WTC11 (cell line): ENCODE measurements around the gene RPS21.

Experiments
- ATF1 ChIP-seq: sonication (generic); formaldehyde crosslinking; IDR thresholded peaks from 2 replicates; pipeline ENCODE4 v1.8.1; 2023; ENCODE audit warnings: mild to moderate bottlenecking, moderate library complexity, missing genetic modification reagents
- CTCF ChIP-seq: fragments of 200-600 bp; IDR thresholded peaks from 2 replicates; pipeline ENCODE4 v1.8.0; 2022; ENCODE audit warnings: antibody characterized with exemption
- ERG ChIP-seq: fragments of 250-450 bp; sonication (Bioruptor Pico); IDR thresholded peaks from 2 replicates; pipeline ENCODE4 v1.8.0; 2021; ENCODE audit warnings: mild to moderate bottlenecking
- ETV6 ChIP-seq: sonication (generic); formaldehyde crosslinking; IDR thresholded peaks from 2 replicates; pipeline ENCODE4 v1.8.1; 2022; ENCODE audit warnings: mild to moderate bottlenecking, missing genetic modification reagents
- MYBL2 ChIP-seq: sonication (generic); formaldehyde crosslinking; IDR thresholded peaks from 2 replicates; pipeline ENCODE4 v1.8.1; 2023; ENCODE audit warnings: mild to moderate bottlenecking, moderate library complexity, missing genetic modification reagents
- NR2C2 ChIP-seq: sonication (generic); formaldehyde crosslinking; IDR thresholded peaks from 2 replicates; pipeline ENCODE4 v1.8.0; 2022; ENCODE audit warnings: mild to moderate bottlenecking, missing genetic modification reagents
- SMAD3 ChIP-seq: sonication (generic); formaldehyde crosslinking; IDR thresholded peaks from 2 replicates; pipeline ENCODE4 v1.8.0; 2022; ENCODE audit warnings: missing genetic modification reagents, mild to moderate bottlenecking, borderline replicate concordance
- TP53 ChIP-seq: sonication (generic); formaldehyde crosslinking; IDR thresholded peaks from 2 replicates; pipeline ENCODE4 v1.8.1; 2023; ENCODE audit warnings: mild to moderate bottlenecking, missing genetic modification reagents
- TF ChIP-seq, protein P1 (sequence below): sonication (generic); formaldehyde crosslinking; IDR thresholded peaks from 2 replicates; pipeline ENCODE4 v1.8.0; 2023; ENCODE audit warnings: missing genetic modification reagents
- TF ChIP-seq, protein P2 (sequence below): sonication (generic); formaldehyde crosslinking; conservative IDR thresholded peaks from 2 replicates; pipeline ENCODE4 v1.8.1; 2023; ENCODE audit warnings: mild to moderate bottlenecking, low read depth, missing genetic modification reagents, moderate library complexity
- TF ChIP-seq, protein P3 (sequence below): sonication (generic); formaldehyde crosslinking; IDR thresholded peaks from 2 replicates; pipeline ENCODE4 v1.8.0; 2023; ENCODE audit warnings: missing genetic modification reagents, mild to moderate bottlenecking, borderline replicate concordance
- TF ChIP-seq, protein P4 (sequence below): sonication (generic); formaldehyde crosslinking; IDR thresholded peaks from 2 replicates; pipeline ENCODE4 v1.8.0; 2022; ENCODE audit warnings: mild to moderate bottlenecking, missing genetic modification reagents

DNA sequence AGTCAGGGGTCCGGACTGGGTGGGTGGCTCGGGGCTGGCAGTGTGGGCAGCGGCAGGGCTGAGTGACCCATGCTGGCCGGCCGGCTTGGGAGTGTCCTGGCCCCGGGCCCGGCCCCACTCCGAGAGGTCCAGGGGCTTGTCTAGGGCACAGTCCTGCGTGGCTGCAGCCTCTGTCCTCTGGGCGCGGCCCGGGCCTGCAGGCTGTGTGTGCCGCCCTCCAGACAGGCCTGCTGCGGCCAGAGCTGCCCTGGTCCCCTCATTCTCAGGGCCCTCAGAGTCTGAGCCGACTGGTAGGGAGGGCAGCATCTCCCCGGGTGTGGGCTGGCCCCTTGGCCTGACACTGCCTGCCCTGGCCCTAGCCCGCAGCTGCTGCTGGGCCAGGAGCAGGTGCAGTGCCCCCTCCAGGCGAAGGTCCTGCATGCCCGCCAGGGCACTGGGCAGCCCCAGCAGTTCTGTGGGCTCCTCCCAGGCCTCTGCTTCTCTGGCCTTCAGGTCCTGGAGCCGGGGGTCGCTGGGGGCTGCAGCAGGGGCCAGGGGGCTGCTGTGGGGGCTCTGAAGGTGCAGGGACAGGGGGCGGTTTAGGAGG lies 27.1 kb downstream of the RPS21 start:
- no peak for TF ChIP-seq SMAD3
- TF ChIP-seq CTCF = no peak
- no peak for TF ChIP-seq MYBL2
- no peak for TF ChIP-seq TP53 (CRISPR knock-in tag)
- TF ChIP-seq, protein P1, sequence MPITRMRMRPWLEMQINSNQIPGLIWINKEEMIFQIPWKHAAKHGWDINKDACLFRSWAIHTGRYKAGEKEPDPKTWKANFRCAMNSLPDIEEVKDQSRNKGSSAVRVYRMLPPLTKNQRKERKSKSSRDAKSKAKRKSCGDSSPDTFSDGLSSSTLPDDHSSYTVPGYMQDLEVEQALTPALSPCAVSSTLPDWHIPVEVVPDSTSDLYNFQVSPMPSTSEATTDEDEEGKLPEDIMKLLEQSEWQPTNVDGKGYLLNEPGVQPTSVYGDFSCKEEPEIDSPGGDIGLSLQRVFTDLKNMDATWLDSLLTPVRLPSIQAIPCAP (CRISPR knock-in tag) = no peak
- TF ChIP-seq, protein P2, sequence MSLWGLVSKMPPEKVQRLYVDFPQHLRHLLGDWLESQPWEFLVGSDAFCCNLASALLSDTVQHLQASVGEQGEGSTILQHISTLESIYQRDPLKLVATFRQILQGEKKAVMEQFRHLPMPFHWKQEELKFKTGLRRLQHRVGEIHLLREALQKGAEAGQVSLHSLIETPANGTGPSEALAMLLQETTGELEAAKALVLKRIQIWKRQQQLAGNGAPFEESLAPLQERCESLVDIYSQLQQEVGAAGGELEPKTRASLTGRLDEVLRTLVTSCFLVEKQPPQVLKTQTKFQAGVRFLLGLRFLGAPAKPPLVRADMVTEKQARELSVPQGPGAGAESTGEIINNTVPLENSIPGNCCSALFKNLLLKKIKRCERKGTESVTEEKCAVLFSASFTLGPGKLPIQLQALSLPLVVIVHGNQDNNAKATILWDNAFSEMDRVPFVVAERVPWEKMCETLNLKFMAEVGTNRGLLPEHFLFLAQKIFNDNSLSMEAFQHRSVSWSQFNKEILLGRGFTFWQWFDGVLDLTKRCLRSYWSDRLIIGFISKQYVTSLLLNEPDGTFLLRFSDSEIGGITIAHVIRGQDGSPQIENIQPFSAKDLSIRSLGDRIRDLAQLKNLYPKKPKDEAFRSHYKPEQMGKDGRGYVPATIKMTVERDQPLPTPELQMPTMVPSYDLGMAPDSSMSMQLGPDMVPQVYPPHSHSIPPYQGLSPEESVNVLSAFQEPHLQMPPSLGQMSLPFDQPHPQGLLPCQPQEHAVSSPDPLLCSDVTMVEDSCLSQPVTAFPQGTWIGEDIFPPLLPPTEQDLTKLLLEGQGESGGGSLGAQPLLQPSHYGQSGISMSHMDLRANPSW = no peak
- TF ChIP-seq ATF1 = no peak
- TF ChIP-seq ERG (CRISPR knock-in tag) = no peak
- no peak for TF ChIP-seq NR2C2
- TF ChIP-seq ETV6 (CRISPR knock-in tag) = no peak
- TF ChIP-seq, protein P3, sequence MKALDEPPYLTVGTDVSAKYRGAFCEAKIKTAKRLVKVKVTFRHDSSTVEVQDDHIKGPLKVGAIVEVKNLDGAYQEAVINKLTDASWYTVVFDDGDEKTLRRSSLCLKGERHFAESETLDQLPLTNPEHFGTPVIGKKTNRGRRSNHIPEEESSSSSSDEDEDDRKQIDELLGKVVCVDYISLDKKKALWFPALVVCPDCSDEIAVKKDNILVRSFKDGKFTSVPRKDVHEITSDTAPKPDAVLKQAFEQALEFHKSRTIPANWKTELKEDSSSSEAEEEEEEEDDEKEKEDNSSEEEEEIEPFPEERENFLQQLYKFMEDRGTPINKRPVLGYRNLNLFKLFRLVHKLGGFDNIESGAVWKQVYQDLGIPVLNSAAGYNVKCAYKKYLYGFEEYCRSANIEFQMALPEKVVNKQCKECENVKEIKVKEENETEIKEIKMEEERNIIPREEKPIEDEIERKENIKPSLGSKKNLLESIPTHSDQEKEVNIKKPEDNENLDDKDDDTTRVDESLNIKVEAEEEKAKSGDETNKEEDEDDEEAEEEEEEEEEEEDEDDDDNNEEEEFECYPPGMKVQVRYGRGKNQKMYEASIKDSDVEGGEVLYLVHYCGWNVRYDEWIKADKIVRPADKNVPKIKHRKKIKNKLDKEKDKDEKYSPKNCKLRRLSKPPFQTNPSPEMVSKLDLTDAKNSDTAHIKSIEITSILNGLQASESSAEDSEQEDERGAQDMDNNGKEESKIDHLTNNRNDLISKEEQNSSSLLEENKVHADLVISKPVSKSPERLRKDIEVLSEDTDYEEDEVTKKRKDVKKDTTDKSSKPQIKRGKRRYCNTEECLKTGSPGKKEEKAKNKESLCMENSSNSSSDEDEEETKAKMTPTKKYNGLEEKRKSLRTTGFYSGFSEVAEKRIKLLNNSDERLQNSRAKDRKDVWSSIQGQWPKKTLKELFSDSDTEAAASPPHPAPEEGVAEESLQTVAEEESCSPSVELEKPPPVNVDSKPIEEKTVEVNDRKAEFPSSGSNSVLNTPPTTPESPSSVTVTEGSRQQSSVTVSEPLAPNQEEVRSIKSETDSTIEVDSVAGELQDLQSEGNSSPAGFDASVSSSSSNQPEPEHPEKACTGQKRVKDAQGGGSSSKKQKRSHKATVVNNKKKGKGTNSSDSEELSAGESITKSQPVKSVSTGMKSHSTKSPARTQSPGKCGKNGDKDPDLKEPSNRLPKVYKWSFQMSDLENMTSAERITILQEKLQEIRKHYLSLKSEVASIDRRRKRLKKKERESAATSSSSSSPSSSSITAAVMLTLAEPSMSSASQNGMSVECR = no peak
- TF ChIP-seq, protein P4, sequence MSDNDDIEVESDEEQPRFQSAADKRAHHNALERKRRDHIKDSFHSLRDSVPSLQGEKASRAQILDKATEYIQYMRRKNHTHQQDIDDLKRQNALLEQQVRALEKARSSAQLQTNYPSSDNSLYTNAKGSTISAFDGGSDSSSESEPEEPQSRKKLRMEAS (CRISPR knock-in tag) = no peak
